ENCODE data around the gene HPSE2. TPM values are rescaled to one million over a fixed set of nuclear protein-coding genes. Genes with fewer than 3 reads are reported as not detected.

Gene HPSE2
- total and polyA plus RNA-seq, 2 of the 13 experiments (the other 11 are each of a cell fraction or from before 2014, with no cell fraction given) = 0.01 TPM; not detected in 1

GRCh38 chr10:98446661-98447221 lies 788.9 kb downstream of the HPSE2 start, which contains the start of gene HPS1 (continued):
- TF ChIP-seq ZNF414 (CRISPR knock-in tag; IDR thresholded peaks at IDR 0.05) = no peak
- TF ChIP-seq BRD4 (CRISPR knock-in tag; IDR thresholded peaks at IDR 0.05) = peak; percentile 43; the same call in 1 of the 2 replicates
- no peak for TF ChIP-seq ZNF329 (CRISPR knock-in tag; IDR thresholded peaks at IDR 0.05; ENCODE audit: low read depth)
- peak; percentile 36; the same call in 1 of the 2 replicates for TF ChIP-seq SALL1 (CRISPR knock-in tag; IDR thresholded peaks at IDR 0.05)
- TF ChIP-seq YY1 (IDR thresholded peaks at IDR 0.05; ENCODE audit: insufficient read depth, insufficient replicate concordance, low read depth, low read length) = peak; percentile 49
- TF ChIP-seq SOX6 (IDR thresholded peaks at IDR 0.05) = no peak
- 0 out of 2 replicates have a peak, but pooled peaks have one; percentile 17 for TF ChIP-seq SOX6 (CRISPR knock-in tag; IDR thresholded peaks at IDR 0.05)
- TF ChIP-seq SAP130 (CRISPR knock-in tag; IDR thresholded peaks at IDR 0.05; ENCODE audit: low read depth) = peak; percentile 91
- TF ChIP-seq MXD1 (CRISPR knock-in tag; IDR thresholded peaks at IDR 0.05) = peak; percentile 35; the same call in 1 of the 2 replicates
- peak; percentile 33; the same call in 1 of the 2 replicates for TF ChIP-seq ZNF331 (CRISPR knock-in tag; IDR thresholded peaks at IDR 0.05)
- TF ChIP-seq FOXP4 (CRISPR knock-in tag; IDR thresholded peaks at IDR 0.05) = 0 out of 2 replicates have a peak, but pooled peaks have one; percentile 25
- peak; percentile 94 for TF ChIP-seq TFE3 (CRISPR knock-in tag; IDR thresholded peaks at IDR 0.05)
- TF ChIP-seq POLR2G (IDR thresholded peaks at IDR 0.05; ENCODE audit: low read depth, low read length) = peak; percentile 84
- TF ChIP-seq ZNF629 (CRISPR knock-in tag; conservative IDR thresholded peaks at IDR 0.05) = peak; percentile 97
- no peak for TF ChIP-seq RARG (CRISPR knock-in tag; IDR thresholded peaks at IDR 0.05; ENCODE audit: low read depth)
- TF ChIP-seq NFKB2 (CRISPR knock-in tag; IDR thresholded peaks at IDR 0.05; ENCODE audit: borderline replicate concordance) = peak; percentile 24; the same call in 1 of the 2 replicates
- no peak for TF ChIP-seq ZNF468 (CRISPR knock-in tag; IDR thresholded peaks at IDR 0.05)
